ENCODE results near the gene FRAS1. TPM values are rescaled to one million over a fixed set of nuclear protein-coding genes. Genes with fewer than 3 reads are reported as not detected.

The FRAS1 gene
- total and polyA plus RNA-seq, 9 of the 15 experiments (the other 6 are each of a cell fraction or from before 2014, with no cell fraction given): under 0.01 to 0.11 (median 0.04) TPM; not detected in 2

DNA sequence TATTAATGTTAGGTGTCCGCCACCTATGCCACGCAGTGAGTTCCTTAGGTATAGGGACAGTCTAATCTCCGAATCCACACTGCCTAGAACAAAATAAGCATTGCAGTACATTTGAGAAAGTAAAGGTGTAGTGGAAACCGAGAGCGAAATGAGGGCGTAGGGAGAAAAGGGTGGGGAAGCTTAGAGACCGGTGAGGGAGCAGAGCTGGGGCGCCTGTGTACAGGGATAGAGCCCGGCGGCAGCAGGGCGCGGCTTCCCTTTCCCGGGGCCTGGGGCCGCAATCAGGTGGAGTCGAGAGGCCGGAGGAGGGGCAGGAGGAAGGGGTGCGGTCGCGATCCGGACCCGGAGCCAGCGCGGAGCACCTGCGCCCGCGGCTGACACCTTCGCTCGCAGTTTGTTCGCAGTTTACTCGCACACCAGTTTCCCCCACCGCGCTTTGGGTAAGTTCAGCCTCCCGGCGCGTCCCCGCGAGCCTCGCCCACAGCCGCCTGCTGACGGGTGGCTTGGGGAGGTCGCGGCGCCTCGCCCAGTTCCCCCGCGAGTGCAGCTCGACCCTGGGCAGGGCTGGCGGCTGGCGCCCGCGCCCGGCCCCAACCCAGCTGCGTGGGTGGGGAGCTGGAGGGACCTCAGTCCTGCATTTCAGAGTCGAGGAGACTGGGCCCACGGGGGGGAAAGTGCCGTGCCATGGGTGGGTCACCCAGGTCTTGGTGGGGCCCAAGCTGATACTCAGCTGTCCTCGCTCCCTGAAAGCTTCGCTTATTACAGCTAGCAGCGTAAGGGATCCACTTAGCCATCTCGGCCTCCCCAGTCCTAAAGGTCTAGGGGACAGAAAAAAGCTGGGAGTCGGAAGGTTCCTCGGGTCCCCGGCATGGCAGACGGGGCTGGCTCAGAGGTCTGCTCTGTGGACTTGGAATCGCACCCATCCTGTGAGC, 494.6 kb downstream of the FRAS1 start, which contains the start of gene ANXA3 (continued):
- TF ChIP-seq, protein P1, sequence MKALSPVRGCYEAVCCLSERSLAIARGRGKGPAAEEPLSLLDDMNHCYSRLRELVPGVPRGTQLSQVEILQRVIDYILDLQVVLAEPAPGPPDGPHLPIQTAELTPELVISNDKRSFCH (CRISPR knock-in tag; IDR thresholded peaks at IDR 0.05): no peak
- TF ChIP-seq, protein P1 (tag; IDR thresholded peaks at IDR 0.05): peak; percentile 32; the same call in 1 of the 2 replicates
- TF ChIP-seq KLF6 (CRISPR knock-in tag; IDR thresholded peaks at IDR 0.05; ENCODE audit: borderline replicate concordance) (no peak), ZNF696 (CRISPR knock-in tag; conservative IDR thresholded peaks at IDR 0.05) (no peak), TAF7 (tag; IDR thresholded peaks at IDR 0.05) (no peak), MEIS2 (IDR thresholded peaks at IDR 0.05; ENCODE audit: partially characterized antibody) (no peak), NR4A1 (CRISPR knock-in tag; IDR thresholded peaks at IDR 0.05) (no peak), NR4A1 (tag; IDR thresholded peaks at IDR 0.05) (no peak), TAF15 (IDR thresholded peaks at IDR 0.05; ENCODE audit: low read depth, low read length) (no peak)
- TF ChIP-seq, protein P2, sequence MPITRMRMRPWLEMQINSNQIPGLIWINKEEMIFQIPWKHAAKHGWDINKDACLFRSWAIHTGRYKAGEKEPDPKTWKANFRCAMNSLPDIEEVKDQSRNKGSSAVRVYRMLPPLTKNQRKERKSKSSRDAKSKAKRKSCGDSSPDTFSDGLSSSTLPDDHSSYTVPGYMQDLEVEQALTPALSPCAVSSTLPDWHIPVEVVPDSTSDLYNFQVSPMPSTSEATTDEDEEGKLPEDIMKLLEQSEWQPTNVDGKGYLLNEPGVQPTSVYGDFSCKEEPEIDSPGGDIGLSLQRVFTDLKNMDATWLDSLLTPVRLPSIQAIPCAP (CRISPR knock-in tag; IDR thresholded peaks at IDR 0.05; ENCODE audit: borderline replicate concordance): no peak
- TF ChIP-seq, protein P3, sequence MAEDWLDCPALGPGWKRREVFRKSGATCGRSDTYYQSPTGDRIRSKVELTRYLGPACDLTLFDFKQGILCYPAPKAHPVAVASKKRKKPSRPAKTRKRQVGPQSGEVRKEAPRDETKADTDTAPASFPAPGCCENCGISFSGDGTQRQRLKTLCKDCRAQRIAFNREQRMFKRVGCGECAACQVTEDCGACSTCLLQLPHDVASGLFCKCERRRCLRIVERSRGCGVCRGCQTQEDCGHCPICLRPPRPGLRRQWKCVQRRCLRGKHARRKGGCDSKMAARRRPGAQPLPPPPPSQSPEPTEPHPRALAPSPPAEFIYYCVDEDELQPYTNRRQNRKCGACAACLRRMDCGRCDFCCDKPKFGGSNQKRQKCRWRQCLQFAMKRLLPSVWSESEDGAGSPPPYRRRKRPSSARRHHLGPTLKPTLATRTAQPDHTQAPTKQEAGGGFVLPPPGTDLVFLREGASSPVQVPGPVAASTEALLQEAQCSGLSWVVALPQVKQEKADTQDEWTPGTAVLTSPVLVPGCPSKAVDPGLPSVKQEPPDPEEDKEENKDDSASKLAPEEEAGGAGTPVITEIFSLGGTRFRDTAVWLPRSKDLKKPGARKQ (CRISPR knock-in tag; IDR thresholded peaks at IDR 0.05): no peak
- TF ChIP-seq, protein P4, sequence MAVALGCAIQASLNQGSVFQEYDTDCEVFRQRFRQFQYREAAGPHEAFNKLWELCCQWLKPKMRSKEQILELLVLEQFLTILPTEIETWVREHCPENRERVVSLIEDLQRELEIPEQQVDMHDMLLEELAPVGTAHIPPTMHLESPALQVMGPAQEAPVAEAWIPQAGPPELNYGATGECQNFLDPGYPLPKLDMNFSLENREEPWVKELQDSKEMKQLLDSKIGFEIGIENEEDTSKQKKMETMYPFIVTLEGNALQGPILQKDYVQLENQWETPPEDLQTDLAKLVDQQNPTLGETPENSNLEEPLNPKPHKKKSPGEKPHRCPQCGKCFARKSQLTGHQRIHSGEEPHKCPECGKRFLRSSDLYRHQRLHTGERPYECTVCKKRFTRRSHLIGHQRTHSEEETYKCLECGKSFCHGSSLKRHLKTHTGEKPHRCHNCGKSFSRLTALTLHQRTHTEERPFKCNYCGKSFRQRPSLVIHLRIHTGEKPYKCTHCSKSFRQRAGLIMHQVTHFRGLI (CRISPR knock-in tag; IDR thresholded peaks at IDR 0.05): no peak
- TF ChIP-seq, protein P5, sequence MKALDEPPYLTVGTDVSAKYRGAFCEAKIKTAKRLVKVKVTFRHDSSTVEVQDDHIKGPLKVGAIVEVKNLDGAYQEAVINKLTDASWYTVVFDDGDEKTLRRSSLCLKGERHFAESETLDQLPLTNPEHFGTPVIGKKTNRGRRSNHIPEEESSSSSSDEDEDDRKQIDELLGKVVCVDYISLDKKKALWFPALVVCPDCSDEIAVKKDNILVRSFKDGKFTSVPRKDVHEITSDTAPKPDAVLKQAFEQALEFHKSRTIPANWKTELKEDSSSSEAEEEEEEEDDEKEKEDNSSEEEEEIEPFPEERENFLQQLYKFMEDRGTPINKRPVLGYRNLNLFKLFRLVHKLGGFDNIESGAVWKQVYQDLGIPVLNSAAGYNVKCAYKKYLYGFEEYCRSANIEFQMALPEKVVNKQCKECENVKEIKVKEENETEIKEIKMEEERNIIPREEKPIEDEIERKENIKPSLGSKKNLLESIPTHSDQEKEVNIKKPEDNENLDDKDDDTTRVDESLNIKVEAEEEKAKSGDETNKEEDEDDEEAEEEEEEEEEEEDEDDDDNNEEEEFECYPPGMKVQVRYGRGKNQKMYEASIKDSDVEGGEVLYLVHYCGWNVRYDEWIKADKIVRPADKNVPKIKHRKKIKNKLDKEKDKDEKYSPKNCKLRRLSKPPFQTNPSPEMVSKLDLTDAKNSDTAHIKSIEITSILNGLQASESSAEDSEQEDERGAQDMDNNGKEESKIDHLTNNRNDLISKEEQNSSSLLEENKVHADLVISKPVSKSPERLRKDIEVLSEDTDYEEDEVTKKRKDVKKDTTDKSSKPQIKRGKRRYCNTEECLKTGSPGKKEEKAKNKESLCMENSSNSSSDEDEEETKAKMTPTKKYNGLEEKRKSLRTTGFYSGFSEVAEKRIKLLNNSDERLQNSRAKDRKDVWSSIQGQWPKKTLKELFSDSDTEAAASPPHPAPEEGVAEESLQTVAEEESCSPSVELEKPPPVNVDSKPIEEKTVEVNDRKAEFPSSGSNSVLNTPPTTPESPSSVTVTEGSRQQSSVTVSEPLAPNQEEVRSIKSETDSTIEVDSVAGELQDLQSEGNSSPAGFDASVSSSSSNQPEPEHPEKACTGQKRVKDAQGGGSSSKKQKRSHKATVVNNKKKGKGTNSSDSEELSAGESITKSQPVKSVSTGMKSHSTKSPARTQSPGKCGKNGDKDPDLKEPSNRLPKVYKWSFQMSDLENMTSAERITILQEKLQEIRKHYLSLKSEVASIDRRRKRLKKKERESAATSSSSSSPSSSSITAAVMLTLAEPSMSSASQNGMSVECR (CRISPR knock-in tag; IDR thresholded peaks at IDR 0.05): peak; percentile 77
